ENCODE measurements around the gene MPPED2.

Gene MPPED2

GRCh38 chr11:30406978-30407762 is 179.0 kb downstream of the MPPED2 start:
- no peak overlapping the region for H3K27ac ChIP-seq
- no peak overlapping the region for H2AFZ ChIP-seq
- H3K79me2 ChIP-seq = no peaks in the 10 kb centered on the region
- no peak overlapping the region for H3K4me3 ChIP-seq (ENCODE audit: low read depth, low read length)
- H3K4me2 ChIP-seq (ENCODE audit: low read length) = no peak overlapping the region
- TF ChIP-seq, protein P1, sequence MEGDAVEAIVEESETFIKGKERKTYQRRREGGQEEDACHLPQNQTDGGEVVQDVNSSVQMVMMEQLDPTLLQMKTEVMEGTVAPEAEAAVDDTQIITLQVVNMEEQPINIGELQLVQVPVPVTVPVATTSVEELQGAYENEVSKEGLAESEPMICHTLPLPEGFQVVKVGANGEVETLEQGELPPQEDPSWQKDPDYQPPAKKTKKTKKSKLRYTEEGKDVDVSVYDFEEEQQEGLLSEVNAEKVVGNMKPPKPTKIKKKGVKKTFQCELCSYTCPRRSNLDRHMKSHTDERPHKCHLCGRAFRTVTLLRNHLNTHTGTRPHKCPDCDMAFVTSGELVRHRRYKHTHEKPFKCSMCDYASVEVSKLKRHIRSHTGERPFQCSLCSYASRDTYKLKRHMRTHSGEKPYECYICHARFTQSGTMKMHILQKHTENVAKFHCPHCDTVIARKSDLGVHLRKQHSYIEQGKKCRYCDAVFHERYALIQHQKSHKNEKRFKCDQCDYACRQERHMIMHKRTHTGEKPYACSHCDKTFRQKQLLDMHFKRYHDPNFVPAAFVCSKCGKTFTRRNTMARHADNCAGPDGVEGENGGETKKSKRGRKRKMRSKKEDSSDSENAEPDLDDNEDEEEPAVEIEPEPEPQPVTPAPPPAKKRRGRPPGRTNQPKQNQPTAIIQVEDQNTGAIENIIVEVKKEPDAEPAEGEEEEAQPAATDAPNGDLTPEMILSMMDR (IDR thresholded peaks at IDR 0.05) = no peak
- H3K9me3 ChIP-seq (ENCODE audit: control insufficient read depth, low read length) = no peaks in the 10 kb centered on the region
- no peaks in the 10 kb centered on the region for H3K36me3 ChIP-seq (ENCODE audit: control insufficient read depth, insufficient read depth, low read length)
- no peaks in the 10 kb centered on the region for H3K27me3 ChIP-seq (ENCODE audit: control insufficient read depth, insufficient read depth, low read length)
- no peaks in the 10 kb centered on the region for H3K4me1 ChIP-seq
- H3K9ac ChIP-seq = no peak overlapping the region

GRCh38 chr11:30405385-30405784 is 180.8 kb downstream of the MPPED2 start:
- no peaks in the 10 kb centered on the region for H3K9me3 ChIP-seq (ENCODE audit: control insufficient read depth, low read length)

DNA sequence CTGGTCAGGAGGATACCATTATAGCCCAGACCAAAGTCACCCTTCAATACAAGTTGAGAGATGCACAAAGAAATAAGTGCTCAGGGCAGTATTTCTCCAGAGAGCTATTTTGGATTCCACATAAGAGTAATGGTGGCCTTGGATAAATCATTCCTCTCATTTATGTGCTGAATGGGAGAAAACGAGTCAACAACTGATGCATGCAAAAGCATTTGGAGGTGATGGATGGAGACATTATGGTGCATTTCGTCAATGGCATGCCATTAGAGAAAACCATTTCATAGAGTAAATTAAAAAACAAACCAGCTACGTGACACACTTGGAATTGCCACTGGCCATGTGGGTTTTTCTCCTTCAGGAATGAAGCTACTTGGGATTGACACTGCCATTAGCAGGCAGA is 182.0 kb downstream of the MPPED2 start:
- Histone ChIP-seq H3K4me1 (no peaks in the 10 kb centered on the region), H3K27ac (no peak overlapping the region), H3K36me3 (ENCODE audit: control insufficient read depth, insufficient read depth, low read length) (no peaks in the 10 kb centered on the region), H3K9ac (no peak overlapping the region), H3K4me2 (ENCODE audit: low read length) (no peak overlapping the region), H3K9me3 (ENCODE audit: control insufficient read depth, low read length) (no peaks in the 10 kb centered on the region), H2AFZ (no peak overlapping the region), H3K79me2 (no peaks in the 10 kb centered on the region), H3K4me3 (ENCODE audit: low read depth, low read length) (no peak overlapping the region), H3K27me3 (ENCODE audit: control insufficient read depth, insufficient read depth, low read length) (no peaks in the 10 kb centered on the region)
- TF ChIP-seq, protein P1 (IDR thresholded peaks at IDR 0.05) = no peak

More at GRCh38 chr11:30405385-30405784, 180.8 kb downstream of the MPPED2 start:
- no peak overlapping the region for H3K27ac ChIP-seq
- H3K4me2 ChIP-seq (ENCODE audit: low read length) = no peak overlapping the region
- no peak overlapping the region for H3K9ac ChIP-seq
- H2AFZ ChIP-seq = no peak overlapping the region
- H3K4me3 ChIP-seq (ENCODE audit: low read depth, low read length) = no peak overlapping the region
- no peaks in the 10 kb centered on the region for H3K4me1 ChIP-seq
- no peaks in the 10 kb centered on the region for H3K79me2 ChIP-seq
- no peaks in the 10 kb centered on the region for H3K36me3 ChIP-seq (ENCODE audit: control insufficient read depth, insufficient read depth, low read length)
- TF ChIP-seq, protein P1 (IDR thresholded peaks at IDR 0.05) = no peak
- H3K27me3 ChIP-seq (ENCODE audit: control insufficient read depth, insufficient read depth, low read length) = no peaks in the 10 kb centered on the region

- Histone ChIP-seq H3K36me3 (ENCODE audit: control insufficient read depth, insufficient read depth, low read length) (no peaks in the 10 kb centered on the region), H3K9ac (no peak overlapping the region), H3K4me1 (peaks cover 5% of the 10 kb centered on the region), H3K27me3 (ENCODE audit: control insufficient read depth, insufficient read depth, low read length) (no peaks in the 10 kb centered on the region), H2AFZ (no peak overlapping the region), H3K27ac (no peak overlapping the region), H3K79me2 (no peaks in the 10 kb centered on the region), H3K9me3 (ENCODE audit: control insufficient read depth, low read length) (no peaks in the 10 kb centered on the region), H3K4me2 (ENCODE audit: low read length) (no peak overlapping the region), H3K4me3 (ENCODE audit: low read depth, low read length) (no peak overlapping the region)
- TF ChIP-seq, protein P1 (IDR thresholded peaks at IDR 0.05) = no peak
These were observed 190.4 kb downstream of the MPPED2 start for GRCh38 chr11:30395751-30396150.

- Histone ChIP-seq H3K27me3 (ENCODE audit: control insufficient read depth, insufficient read depth, low read length) (no peaks in the 10 kb centered on the region), H2AFZ (no peak overlapping the region), H3K4me3 (ENCODE audit: low read depth, low read length) (no peak overlapping the region), H3K79me2 (no peaks in the 10 kb centered on the region), H3K9ac (no peak overlapping the region), H3K9me3 (ENCODE audit: control insufficient read depth, low read length) (no peaks in the 10 kb centered on the region), H3K4me2 (ENCODE audit: low read length) (no peak overlapping the region), H3K36me3 (ENCODE audit: control insufficient read depth, insufficient read depth, low read length) (no peaks in the 10 kb centered on the region), H3K27ac (no peak overlapping the region), H3K4me1 (peaks cover 5% of the 10 kb centered on the region)
- TF ChIP-seq, protein P1 (IDR thresholded peaks at IDR 0.05) = no peak
These were observed 193.1 kb downstream of the MPPED2 start for GRCh38 chr11:30393012-30393411.

All from parathyroid adenoma (tissue), 2 donors.